ENCODE measurements around the gene ZNF326. TPM values are rescaled to one million over a fixed set of nuclear protein-coding genes. Genes with fewer than 3 reads are reported as not detected.

The ZNF326 gene
- total and polyA plus RNA-seq, 2 of the 4 experiments (the other 2 are of a cell fraction) = 4.5 to 17.0 TPM

DNA sequence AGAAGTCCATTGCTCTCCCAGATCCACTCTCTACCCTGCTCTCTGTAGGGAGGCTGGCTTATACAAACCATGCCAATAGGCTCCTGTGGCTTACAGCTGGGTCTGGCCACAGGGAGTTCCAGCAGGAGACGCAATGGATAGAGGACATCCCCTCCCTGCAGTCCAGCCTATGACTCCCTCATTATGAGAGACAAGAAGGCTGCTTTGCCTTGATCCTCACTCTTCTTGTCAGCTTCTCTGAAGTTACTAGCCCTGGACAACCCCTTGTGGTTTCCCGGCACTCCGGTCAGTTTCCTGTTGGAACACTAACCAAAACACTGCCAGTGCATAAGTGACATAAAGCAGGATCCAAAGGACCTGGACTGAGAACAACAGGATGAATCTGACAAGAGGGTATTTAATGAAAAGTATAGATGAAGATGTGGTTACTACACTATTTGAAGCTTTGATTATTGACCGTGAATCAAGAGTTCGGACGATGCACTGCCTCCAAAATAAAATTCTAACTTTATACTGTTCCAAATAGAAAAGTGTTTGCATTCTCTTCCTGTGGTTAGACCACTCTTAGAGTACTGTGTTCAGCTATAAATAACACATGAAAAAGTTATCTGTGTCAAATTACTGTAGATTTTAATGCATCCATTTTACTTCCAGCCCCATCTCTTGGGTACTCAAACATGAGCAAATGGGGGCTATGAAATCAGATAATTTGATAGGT, 32.7 kb upstream of the ZNF326 start (continued):
- no peak for TF ChIP-seq CEBPB (IDR thresholded peaks at IDR 0.05; ENCODE audit: low read depth, low read length)

DNA sequence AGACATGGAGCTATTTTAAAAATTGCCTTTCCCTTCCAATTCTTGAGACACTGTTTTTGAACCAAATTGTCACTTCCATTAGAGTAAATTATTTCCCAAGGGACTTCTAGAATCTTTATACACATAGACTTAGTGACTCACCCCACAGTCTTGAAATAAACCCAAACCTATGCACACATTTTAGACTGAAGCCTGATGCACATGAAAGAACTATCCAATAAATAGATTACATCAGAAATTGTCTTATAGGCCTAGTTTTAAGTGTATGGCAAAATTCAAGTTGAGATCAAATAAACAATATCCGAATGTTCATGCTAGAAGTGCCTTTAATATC, 32.2 kb upstream of the ZNF326 start:
- intact Hi-C loops (cut with micrococcal nuclease) (no loop called here), in situ Hi-C loops (cut with MboI; ENCODE audit: low sequenced_read_pairs) (no loop called here), dilution Hi-C loops (cut with HindIII; ENCODE audit: low sequenced_read_pairs, unreplicated experiment) (no loop called here)
- TF ChIP-seq FOS (IDR thresholded peaks at IDR 0.05; ENCODE audit: low read depth, low read length) (peak; percentile 27; the same call in 1 of the 2 replicates), RCOR1 (IDR thresholded peaks at IDR 0.05; ENCODE audit: insufficient replicate concordance, low read length) (no peak), NFE2L2 (IDR thresholded peaks at IDR 0.05; ENCODE audit: low read depth, low read length) (no peak)
- H3K56ac ChIP-seq (ENCODE audit: extremely low read depth, insufficient read depth, low read length) = no peak overlapping the region
- 0 out of 2 replicates have a peak, but pooled peaks cover 5% of the 10 kb centered on the region for H4K20me1 ChIP-seq (ENCODE audit: insufficient read depth, low read length)
- H3K4me2 ChIP-seq (ENCODE audit: low read depth, low read length) = peak overlapping the region; percentile 29; the same call in 1 of the 2 replicates
- no peak overlapping the region for H2AFZ ChIP-seq (replicated peaks; ENCODE audit: low read length, poor library complexity)
- H3K27ac ChIP-seq (ENCODE audit: insufficient read depth, low read length) = no peak overlapping the region
- H2AK5ac ChIP-seq (ENCODE audit: low read depth, low read length) = no peak overlapping the region
- no peak overlapping the region for H2BK20ac ChIP-seq (ENCODE audit: low read depth, low read length)
- no peak overlapping the region for H2BK15ac ChIP-seq (ENCODE audit: low read depth, low read length)
- CTCF ChIA-PET = interaction anchor here (0.6 to 1.1 kb wide), 2 partner anchors 120 to 330 kb away, joined by 3 read pairs; no protein-coding TSS in a partner anchor
- no peak overlapping the region for H4K5ac ChIP-seq (ENCODE audit: low read depth, low read length)
- no peak overlapping the region for H2BK120ac ChIP-seq (ENCODE audit: low read depth, low read length)
- peak; percentile 77 for ATAC-seq (ENCODE audit: low read depth)
- H3K36me3 ChIP-seq (ENCODE audit: control insufficient read depth, insufficient read depth, low read length) = no peaks in the 10 kb centered on the region
- no peaks in the 10 kb centered on the region for H3K27me3 ChIP-seq (ENCODE audit: control insufficient read depth, insufficient read depth, low read length)
- WGBS, 2 experiments (ENCODE audit: extremely low coverage in 2 of 2, insufficient read length in 1 of 2) = no CpG with 5 or more reads among the region's 1 CpG
- H3K4ac ChIP-seq (ENCODE audit: low read depth, low read length) = no peak overlapping the region
- no peak overlapping the region for H4K91ac ChIP-seq (ENCODE audit: insufficient read depth, low read depth, low read length)
- H3K9me3 ChIP-seq (ENCODE audit: control insufficient read depth, insufficient read depth, low read length) = peaks cover 2% of the 10 kb centered on the region; the same call in 1 of the 2 replicates
- peaks cover 5% of the 10 kb centered on the region for H3K9me1 ChIP-seq (ENCODE audit: insufficient read depth, low read length)
- BruUV-seq (replicated peaks) = no TSS peak
- H3K18ac ChIP-seq (ENCODE audit: low read depth, low read length) = no peak overlapping the region
- no peak overlapping the region for H4K8ac ChIP-seq (ENCODE audit: low read depth in 2 of 2, low read length in 2 of 2)
- no peak overlapping the region for H3K23ac ChIP-seq (ENCODE audit: low read depth, low read length)
- peak; percentile 64 for DNase-seq
- 0 out of 4 replicates have a peak, but pooled peaks cover 0 to 5% of the 10 kb centered on the region in 2 experiments for H3K79me1 ChIP-seq (ENCODE audit: low read depth in 1 of 2, low read length in 2 of 2)
- H3K4me3 ChIP-seq (ENCODE audit: insufficient read depth, low read depth, low read length) = no peak overlapping the region
- no peak overlapping the region for H2AK9ac ChIP-seq (replicated peaks; ENCODE audit: low read depth, low read length, poor library complexity)
- peaks cover 4% of the 10 kb centered on the region for H3K4me1 ChIP-seq (ENCODE audit: control insufficient read depth, insufficient read depth, low read length)
- H2BK5ac ChIP-seq (ENCODE audit: low read depth, low read length, poor library complexity, severe bottlenecking) = no peak overlapping the region
- H3K9ac ChIP-seq (ENCODE audit: low read depth, low read length) = no peak overlapping the region
- POLR2A ChIA-PET (ENCODE audit: unreplicated experiment) = no interaction called here
- H3K14ac ChIP-seq (replicated peaks; ENCODE audit: low read depth, low read length) = no peak overlapping the region
